Mammary epithelial cell (primary cell): ENCODE results near the gene CORO6.

Experiments
- EZH2 ChIP-seq: IDR thresholded peaks from 2 replicates; pipeline ENCODE4 v1.6.1; 2012; ENCODE audit warnings: low read length, inconsistent platforms, borderline replicate concordance
- TF ChIP-seq, protein P1 (sequence below), 2 donors: IDR thresholded peaks in 1 of 2; conservative IDR thresholded peaks in 1 of 2; 2 replicates each; pipeline ENCODE4 v1.5.1; 2011 to 2012; ENCODE audit warnings: inconsistent platforms in 2 of 2, low read length in 2 of 2, mild to moderate bottlenecking in 2 of 2, control low read depth in 1 of 2, low read depth in 1 of 2; ENCODE audit not compliant: insufficient read depth in 1 of 2; ENCODE audit errors: extremely low read depth in 1 of 2

GRCh38 chr17:29613856-29614255, 8.9 kb downstream of the CORO6 start:
- TF ChIP-seq EZH2 = no peak
- TF ChIP-seq, protein P1, sequence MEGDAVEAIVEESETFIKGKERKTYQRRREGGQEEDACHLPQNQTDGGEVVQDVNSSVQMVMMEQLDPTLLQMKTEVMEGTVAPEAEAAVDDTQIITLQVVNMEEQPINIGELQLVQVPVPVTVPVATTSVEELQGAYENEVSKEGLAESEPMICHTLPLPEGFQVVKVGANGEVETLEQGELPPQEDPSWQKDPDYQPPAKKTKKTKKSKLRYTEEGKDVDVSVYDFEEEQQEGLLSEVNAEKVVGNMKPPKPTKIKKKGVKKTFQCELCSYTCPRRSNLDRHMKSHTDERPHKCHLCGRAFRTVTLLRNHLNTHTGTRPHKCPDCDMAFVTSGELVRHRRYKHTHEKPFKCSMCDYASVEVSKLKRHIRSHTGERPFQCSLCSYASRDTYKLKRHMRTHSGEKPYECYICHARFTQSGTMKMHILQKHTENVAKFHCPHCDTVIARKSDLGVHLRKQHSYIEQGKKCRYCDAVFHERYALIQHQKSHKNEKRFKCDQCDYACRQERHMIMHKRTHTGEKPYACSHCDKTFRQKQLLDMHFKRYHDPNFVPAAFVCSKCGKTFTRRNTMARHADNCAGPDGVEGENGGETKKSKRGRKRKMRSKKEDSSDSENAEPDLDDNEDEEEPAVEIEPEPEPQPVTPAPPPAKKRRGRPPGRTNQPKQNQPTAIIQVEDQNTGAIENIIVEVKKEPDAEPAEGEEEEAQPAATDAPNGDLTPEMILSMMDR (conservative IDR thresholded peaks at IDR 0.05 in 1 of 2, IDR thresholded peaks at IDR 0.05 in 1 of 2; ENCODE audit: extremely low read depth in 1 of 2, insufficient read depth in 1 of 2, low read depth in 1 of 2, low read length in 2 of 2) = no peak
